GM19025 (cell line): ENCODE measurements around the gene RBM26.

Source experiments
- ATAC-seq: cut with Tn5 transposase; IDR thresholded peaks from one replicate; pipeline ENCODE4 v1.9.1; 2021; ENCODE audit warnings: mild to moderate bottlenecking, low read depth, moderate library complexity; ENCODE audit not compliant: unreplicated experiment

Gene RBM26

DNA sequence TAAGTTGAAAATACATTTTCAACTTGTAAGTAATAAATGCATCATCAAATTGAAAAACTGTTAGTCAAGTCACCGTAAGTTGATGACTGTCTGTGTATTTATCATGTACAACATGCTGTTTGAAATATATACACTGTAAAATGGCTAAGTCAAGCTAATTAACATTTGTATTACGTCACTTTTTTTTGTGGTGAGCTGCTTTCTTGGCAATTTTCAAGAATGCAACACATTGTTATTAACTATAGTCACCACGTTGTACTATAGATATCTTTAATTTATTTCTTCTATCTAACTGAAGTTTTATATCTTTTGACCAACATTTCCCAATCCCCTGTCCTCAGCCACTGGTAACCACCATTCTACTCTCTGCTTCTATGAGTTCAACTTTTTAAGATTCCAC lies 57.0 kb downstream of the RBM26 start:
- ATAC-seq, result no peak

DNA sequence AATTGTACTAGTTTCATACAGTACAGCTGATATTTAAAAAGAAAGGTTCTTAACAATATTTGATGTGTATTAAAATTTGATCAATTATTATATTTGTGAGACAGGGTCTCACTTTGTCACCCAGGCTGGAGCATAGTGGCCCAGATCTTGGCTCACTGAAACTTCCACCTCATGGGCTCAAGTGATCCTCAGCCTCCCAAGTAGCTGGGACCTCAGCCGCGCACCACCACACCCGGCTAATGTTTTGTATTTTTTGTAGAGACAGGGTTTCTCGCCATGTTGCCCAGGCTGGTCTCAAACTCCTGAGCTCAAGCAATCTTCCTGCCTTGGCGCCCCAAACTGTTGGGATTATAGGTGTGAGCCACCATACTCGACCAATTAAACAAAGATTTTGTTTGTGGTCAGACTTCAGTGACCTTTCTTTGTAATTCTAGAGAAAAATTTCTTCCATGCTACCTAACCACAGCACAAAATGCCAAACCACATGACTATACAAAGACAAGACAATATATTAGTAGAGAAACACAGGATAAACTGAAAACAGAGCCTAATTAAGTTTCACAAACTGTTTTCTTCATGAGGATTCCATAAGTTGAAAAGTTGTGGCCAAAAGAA lies 59.6 kb downstream of the RBM26 start:
- ATAC-seq, result no peak

DNA sequence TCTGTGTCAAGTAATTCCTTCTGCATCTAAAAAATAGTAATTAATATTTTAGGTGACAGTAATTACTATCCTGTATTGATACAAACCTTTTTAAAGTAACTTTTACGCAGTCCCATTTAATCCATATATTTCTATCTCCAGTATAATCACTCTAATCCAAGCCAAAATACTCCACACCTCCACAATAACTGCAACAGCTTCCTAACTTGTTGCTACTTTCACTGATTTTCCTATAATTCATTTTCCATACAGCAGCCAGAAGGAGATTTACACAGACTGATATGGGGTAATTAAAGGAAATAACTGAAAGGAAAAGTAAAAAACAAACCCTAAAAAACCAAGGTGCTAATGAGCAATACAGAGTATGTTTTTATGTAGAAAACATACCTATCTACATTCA lies 64.9 kb downstream of the RBM26 start:
- ATAC-seq, result no peak

DNA sequence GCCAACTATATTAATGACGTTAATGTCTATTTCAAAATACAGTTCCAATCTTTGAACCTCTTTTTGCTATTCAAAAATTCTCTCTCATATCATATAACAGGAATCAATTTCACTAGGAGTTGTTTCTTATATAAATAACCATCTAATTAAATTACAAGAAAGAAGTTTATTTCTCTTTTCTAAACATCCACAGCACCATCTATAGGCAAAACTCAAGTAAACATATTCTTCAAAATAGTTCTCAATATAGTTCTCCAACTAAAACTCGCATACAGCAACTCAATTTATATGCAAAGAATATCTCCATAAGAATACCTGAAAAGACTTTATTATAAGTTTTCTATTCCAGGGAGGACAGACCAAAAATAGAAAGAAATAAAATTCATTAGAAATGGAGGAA lies 65.6 kb downstream of the RBM26 start:
- no peak for ATAC-seq

DNA sequence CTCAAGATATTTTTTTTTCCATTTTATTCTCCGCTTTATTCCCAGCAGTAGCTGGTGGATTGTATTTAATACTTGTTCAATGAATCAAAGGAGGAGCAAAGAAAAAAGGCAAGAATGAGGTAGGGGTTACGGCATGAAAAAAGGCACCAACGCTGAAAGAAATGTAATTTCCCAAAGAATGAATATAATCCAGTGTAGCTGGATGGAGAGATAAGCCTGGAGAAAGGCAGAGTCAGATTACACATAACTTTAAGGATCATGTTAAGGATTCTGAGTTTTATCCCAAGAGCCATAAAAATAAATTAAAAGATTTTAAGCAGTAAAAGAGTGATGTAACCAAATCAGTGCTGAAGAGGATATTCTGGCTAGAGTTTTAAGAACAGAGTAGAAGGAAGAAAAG lies 67.7 kb downstream of the RBM26 start:
- ATAC-seq, result no peak

DNA sequence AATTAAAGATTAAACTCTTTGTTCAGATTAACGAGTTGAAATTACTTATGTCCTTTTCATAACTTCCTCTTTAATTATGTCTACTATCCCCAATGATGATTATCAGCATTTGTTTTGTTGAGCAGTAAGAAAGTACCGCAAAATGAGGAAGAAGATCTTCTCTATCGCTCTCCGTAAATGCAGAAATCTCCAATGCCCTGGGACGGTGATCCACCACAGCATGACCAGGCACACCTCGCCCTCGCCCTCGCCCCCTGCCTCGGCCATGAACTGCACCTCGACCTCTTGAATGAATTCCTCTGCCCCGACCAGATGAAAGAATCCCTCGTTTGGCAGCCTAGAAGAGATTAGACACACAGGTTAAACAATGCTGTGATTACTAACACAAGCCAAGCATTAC lies 69.1 kb downstream of the RBM26 start:
- no peak for ATAC-seq

DNA sequence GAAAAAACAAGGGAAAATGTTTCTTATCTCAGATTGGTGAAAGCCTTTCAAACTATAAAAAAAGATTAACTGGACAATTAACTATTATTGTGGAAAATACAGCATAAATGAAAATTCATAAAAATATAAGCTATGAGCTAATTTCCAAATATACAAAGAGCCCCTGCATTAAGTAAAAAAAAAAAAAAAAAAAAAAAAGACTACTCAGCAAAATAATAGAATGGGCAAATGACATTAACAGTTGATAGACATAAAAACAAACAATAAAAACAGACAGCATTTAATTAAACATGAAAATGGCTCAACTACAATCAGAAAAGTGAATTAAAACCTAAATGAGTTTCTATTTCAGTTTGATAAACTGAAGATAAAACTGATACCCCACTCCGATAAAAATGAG lies 77.5 kb downstream of the RBM26 start:
- no peak for ATAC-seq

DNA sequence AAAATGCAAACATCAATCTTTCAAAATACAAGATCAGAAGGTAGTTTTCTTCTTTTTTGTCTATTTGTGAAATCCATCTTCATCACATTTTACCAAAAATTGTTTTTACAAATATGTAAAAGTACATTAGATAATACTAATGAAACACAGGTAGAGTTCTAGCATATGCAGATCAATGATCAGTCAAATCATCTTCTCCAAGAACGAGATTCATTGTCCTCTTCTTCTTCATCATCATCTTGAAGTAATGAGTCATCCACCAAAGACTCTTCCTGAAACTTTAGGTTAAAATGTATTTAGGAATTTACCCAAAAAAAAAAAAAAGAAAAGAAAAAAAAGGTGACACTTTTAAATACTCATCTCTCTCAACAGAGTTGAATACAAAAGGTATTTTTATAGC lies 85.6 kb downstream of the RBM26 start:
- no peak for ATAC-seq

DNA sequence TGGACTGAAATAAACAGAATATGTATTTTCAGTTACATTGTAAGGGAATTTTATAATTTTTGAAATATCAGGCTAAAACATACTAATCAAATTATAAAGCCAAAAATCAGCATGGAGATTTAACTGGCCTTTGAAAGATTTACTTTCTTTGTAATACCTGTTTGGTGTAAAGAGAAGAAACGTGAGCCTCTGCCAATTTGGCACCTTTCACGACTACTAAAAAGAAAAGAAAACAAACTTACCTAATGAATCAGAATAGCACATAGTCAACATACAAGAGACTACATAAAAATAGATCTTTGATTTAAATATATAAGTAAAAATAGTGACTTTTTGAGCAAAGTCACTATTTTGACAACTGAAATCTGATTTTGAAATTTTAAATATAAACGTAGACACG lies 87.4 kb downstream of the RBM26 start:
- no peak for ATAC-seq

DNA sequence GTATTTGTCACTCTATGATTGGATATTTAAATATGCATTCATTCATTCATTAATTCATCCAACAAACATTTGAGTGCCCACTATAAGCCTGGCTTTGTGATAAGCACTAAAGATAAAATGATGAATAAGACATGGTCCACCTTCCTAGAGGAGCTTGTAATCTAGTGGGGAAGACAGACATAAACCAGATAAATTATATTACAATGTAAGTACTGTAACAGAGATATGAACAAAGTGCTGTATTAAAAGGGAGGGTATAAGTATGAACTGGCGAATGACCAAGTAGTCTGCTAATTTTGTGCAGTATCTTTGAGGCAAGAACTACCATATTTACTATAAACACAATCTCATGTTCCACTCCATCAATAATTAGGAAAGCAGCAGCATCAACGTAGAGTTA lies 88.2 kb downstream of the RBM26 start:
- ATAC-seq, result no peak

DNA sequence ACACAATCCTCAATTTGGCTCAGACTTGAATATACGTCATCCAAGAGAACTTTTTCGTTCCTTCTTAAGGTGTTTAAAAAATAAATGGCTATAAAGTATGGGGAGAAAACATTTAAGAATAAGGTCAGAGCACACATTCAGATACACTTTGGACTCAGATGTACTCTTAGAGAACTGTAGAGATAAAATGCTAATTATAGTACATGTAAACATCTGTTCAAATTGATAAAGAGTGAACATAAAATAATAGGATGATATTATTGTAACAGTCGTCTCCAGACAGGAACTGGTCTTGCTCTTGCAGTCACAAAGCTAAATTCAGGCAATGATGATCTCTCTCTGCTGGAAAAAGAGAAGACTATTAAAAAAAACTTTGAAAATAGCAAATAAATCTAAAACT lies 91.4 kb downstream of the RBM26 start:
- no peak for ATAC-seq

DNA sequence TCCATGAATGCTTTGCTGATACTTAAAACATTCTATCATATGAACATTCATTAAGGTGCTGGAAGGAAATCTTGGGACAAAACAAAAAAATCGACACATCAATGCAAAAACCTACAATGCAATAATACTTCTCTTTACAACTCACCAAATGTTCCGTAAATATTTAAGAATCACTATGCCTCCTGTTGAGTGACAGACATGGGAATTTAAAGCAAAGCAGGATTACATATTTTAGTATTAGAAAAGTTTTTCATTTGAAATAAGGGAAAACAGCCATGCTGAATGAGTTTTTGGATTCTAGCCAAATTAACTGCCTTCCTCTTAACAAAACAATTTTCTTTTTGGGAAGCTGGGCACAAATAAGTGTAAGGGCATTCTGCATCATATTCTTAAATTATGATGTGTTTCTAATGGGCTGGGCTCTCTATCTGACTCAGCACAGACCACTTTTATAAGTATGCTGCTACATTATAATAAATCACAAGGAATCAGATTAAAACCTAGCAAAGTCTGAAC lies 93.7 kb downstream of the RBM26 start:
- ATAC-seq, result no peak

DNA sequence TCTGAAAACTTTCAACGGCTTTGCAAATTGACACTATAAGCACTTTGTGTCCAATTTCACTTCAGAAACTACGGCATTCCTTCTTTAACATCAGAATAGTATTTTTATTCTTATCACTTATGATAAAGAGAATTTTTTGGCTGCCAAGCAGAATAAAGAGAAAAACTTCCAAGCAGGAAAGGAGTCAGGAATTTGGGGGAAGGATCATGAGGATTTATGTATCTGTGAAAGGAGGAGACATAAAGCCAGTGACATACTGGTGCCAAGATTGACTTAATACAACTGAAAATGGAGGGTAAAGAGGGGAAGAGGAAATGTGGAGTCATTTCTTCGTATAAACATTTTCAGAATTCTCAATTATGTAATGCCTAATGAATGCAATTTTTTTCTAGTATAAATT lies 94.7 kb downstream of the RBM26 start:
- no peak for ATAC-seq

DNA sequence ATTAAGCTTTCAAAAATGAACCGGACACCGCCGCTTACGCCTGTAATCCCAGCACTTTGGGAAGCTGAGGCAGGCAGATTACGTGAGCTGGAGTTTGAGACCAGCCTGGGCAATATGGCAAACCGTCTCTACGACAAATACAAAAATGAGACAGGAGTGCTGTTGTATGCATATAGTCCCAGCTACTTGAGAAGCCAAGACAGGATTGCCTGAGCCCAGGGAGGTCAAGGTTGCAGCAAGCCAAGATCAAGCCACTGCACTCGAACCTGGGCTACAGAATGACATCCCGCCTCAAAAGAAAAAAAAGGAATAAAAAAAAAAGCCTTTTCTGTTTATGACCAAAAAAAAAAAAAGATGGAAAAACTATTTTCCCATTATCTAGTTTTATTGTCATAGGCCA lies 96.4 kb downstream of the RBM26 start:
- no peak for ATAC-seq

DNA sequence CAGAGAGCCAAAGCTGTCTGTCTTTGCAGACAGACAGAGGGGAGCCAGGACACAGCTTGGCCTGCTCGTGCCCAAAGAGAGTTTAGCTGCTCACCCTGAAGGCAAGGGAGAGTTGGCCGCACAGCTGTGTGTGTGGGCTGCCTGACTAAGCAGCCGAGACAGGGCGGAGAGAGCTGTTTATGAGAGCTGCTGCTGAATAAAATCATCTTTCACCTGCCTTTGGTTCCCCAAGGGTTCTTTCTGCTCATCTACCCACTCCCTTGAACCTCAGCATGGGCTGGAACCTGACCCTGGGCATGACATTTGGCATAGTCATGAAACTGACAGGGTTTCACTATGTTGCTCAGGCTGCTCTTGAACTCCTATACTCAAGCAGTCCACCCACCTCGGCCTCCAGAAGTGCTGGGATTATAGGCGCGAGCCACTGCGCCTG lies 98.2 kb downstream of the RBM26 start:
- peak; percentile 47 for ATAC-seq

DNA sequence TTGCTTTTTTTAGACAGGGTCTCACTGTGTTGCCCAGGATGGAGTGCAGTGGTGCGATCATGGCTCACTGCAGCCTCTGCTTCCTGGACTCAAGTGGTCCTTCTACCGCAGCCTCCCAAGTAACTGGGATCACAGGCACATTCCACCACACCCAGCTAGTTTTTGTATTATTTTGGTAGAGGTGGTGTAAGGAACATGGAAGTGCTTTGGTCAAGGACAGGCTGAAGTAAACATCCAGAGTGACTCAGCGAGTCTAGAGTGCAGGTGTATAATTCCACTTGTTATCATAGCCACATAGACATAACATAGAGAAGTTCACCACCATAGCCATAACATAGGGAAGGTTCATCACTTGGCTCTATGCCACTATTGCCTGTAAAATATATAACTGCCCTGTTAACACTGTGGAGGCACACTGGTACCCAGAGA lies 98.6 kb downstream of the RBM26 start:
- ATAC-seq, result no peak

DNA sequence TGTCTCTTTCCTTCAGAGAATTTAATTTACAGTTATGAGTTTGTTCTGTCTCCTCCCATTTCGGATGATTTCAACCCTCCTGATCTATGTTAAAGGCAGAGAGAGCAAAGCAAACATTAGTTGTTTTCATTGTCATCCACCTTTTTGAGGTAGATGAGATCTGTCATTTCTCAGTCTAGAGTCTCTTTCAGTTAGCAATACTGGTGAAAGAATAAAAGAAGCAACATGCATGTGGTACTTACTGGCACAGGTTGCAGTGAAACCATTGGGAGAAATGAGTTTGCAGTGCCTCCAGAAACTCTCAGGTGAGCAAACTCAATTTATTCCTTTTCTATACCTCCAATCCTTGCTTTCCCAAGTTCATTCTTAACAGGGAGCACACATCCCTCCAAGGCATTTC lies 99.4 kb downstream of the RBM26 start:
- no peak for ATAC-seq

DNA sequence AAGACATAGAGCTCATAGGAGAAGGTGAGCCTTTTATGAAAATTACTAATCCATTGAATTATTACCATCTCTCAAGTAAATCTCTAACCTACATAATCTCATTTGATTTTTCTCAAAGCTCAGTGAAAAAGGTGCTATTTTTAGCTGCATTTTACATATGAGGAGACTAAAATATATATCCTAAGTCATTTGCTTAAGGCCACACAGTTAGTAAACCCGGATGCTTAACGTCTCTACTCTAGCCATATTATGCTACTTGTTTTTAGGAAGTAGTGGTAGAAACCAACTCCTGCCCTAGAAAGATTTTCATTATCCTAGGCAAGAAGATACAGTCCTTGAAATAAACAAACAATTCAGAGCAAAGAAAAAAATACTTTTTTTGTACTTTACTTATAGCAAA lies 108.9 kb downstream of the RBM26 start:
- ATAC-seq, result no peak

DNA sequence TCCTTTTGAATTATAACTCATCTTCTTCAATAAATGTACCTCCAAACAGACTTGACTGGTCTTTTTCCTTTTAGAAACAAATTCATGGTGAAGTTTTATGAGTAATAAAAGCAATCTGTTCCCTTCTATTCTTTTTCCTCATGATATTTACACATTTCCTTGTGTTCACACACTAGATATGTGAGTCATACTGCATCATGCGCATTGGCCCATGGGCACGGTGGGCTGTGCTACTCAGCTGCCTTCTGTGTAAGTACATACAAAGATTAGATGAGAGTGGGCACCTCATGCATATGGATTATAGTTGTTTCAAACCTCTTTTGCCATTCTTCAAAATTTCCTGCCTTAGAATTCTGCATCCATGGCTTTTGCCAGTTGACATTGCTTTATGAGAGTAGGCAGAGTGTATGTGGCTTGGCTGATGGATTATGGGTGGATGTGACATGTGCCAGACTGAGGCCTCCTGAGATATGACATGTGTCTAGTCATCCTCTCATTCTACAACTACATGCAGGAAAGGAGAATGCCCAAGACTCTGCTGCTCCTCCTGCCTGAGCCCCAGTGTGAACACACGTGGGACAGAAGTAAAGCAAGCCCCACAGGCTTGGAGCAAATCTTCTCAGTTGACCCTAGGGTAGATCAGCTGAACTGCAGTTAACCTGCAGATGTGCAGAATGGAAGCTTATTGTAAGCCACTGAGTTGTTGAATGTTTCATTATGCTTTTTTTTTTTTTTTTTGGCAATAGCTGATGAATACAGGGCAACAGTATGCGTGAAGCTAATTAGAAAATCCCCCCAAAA lies 109.9 kb downstream of the RBM26 start:
- no peak for ATAC-seq

DNA sequence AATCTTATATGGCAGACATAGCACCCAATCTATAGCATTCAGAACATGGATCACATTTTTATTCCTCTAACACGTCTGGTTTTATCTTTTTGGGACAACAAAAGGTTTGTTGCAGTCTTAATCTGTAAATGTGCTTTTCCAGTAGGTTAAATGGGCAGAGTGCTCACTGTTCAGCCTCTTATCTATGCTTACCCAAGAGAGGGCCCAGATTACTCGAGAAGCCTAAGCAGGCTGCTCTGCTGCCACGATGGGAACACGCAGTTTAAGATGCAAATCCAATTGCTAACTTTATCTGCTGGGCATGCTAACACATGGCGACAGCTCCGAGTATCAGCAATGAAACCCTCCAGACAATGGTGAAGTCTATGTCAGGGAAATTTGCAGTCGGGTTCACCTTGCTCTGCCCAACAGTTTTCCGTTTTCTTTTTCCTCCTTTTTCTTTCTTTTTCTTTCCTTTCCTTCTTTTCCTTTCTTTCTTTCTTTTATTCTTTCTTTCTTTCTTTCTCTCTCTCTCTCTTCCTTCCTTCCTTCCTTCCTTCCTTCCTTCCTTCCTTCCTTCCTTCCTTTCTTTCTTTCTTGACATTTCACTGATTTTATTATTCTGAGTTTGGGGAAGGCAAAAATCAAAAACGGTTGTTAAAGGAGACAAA lies 115.3 kb downstream of the RBM26 start:
- no peak for ATAC-seq

DNA sequence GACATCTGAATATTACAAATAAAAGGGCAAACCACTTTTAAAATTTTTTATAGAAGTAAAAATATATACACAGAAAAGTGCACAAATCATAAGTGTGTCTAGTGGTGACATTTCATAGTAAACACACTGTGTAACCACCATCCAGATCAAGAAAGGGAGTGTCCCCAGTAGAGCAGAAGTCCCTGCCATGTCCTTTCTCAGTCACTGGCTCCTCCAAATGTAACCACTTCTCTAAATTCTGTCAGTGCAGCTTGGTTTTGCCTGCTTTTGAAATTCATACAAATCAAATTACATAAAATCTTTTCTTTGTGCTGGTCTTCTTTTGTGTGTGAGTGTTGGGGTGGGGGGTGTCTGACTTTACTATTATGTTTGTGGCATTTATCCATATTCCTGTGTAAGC lies 116.5 kb downstream of the RBM26 start:
- no peak for ATAC-seq
